A204.1 (cell line): ENCODE measurements around the gene KRI1.

Experiments
- FAIRE-seq: peaks from 2 replicates; lab custom pipeline; 2012; peaks lifted over from hg19 to GRCh38; lab: Jason Lieb, UNC

Gene KRI1

GRCh38 chr19:10518444-10519361 is 47.1 kb downstream of the KRI1 start:
- FAIRE-seq = no peak

GRCh38 chr19:10517760-10518443 is 47.9 kb downstream of the KRI1 start:
- FAIRE-seq = no peak

- no peak for FAIRE-seq
Observed at GRCh38 chr19:10517361-10517759, 48.5 kb downstream of the KRI1 start, which contains the start of gene S1PR5. S1PR5 (minus strand) TSS chr19:10517447; CDS start chr19:10515011, 2,436 bp downstream.

GRCh38 chr19:10516671-10517286 is 49.0 kb downstream of the KRI1 start:
- FAIRE-seq = no peak

- FAIRE-seq = no peak
Observed at GRCh38 chr19:10516064-10516385, 49.8 kb downstream of the KRI1 start.

GRCh38 chr19:10514211-10515145 is 51.3 kb downstream of the KRI1 start:
- no peak for FAIRE-seq

- no peak for FAIRE-seq
Observed at GRCh38 chr19:10513223-10513622, 52.6 kb downstream of the KRI1 start.

GRCh38 chr19:10510301-10510802 is 55.5 kb downstream of the KRI1 start:
- FAIRE-seq = no peak

GRCh38 chr19:10508707-10509106 is 57.1 kb downstream of the KRI1 start:
- FAIRE-seq = no peak

- no peak for FAIRE-seq
Observed at GRCh38 chr19:10508036-10508435, 57.8 kb downstream of the KRI1 start.

GRCh38 chr19:10505583-10506229 is 60.1 kb downstream of the KRI1 start:
- FAIRE-seq = no peak
